SU-DHL-6 (cell line): ENCODE measurements around the gene C18orf32.

ENCODE experiments used
- CTCF ChIP-seq: fragments of 200-600 bp; sonication (generic); IDR thresholded peaks from one replicate; pipeline ENCODE4 v1.5.1; 2017; ENCODE audit warnings: antibody characterized with exemption, mild to moderate bottlenecking, low read length, moderate library complexity; ENCODE audit not compliant: insufficient read depth, poor library complexity, severe bottlenecking
- EZH2phosphoT487 ChIP-seq: fragments of 200-600 bp; sonication (generic), shearing (Covaris generic); conservative IDR thresholded peaks from 2 replicates; pipeline ENCODE4 v1.6.1; 2018; ENCODE audit warnings: mild to moderate bottlenecking, antibody characterized with exemption, low read length, moderate library complexity, mixed read lengths

GRCh38 chr18:49479381-49480137, 7.5 kb downstream of the C18orf32 start:
- TF ChIP-seq CTCF, result no peak
- TF ChIP-seq EZH2phosphoT487, result no peak
